Activated B cell treated with CpG ODN at 0.5 μM for 24 hours (primary cell): ENCODE results near the gene IFI35. TPM values are rescaled to one million over a fixed set of nuclear protein-coding genes. Genes with fewer than 3 reads are reported as not detected.

Source experiments
- ATAC-seq: fragments of 200-7000 bp; cut with Tn5 transposase; one replicate; pipeline ENCODE4 v1.10.0; 2021; ENCODE audit warnings: low read depth, mild to moderate bottlenecking, moderate library complexity
- CTCF ChIA-PET: fragments of 350-600 bp; sonication (Branson Sonifier 250); formaldehyde crosslinking; loops from one replicate; lab custom pipeline; 2021; ENCODE audit warnings: antibody characterized with exemption; lab: Charles Lee
- POLR2A ChIA-PET: fragments of 350-600 bp; sonication (Branson Sonifier 250); formaldehyde crosslinking; loops from one replicate; lab custom pipeline; 2021; ENCODE audit warnings: antibody characterized with exemption; lab: Charles Lee
- DNase-seq: peaks from one replicate; pipeline ENCODE4 v3.0.0; 2022
- H3K27ac Mint-ChIP-seq: one replicate; pipeline ENCODE4 v1.8.0; 2020; ENCODE audit warnings: mixed read lengths
- H3K27me3 Mint-ChIP-seq: one replicate; pipeline ENCODE4 v1.8.0; 2021; ENCODE audit warnings: mixed read lengths
- H3K36me3 Mint-ChIP-seq: one replicate; pipeline ENCODE4 v1.8.0; 2021; ENCODE audit warnings: low read depth, mixed read lengths
- H3K4me1 Mint-ChIP-seq: one replicate; pipeline ENCODE4 v1.8.0; 2021; ENCODE audit warnings: mixed read lengths
- H3K4me3 Mint-ChIP-seq: one replicate; pipeline ENCODE4 v1.8.0; 2020; ENCODE audit warnings: mild to moderate bottlenecking, mixed read lengths
- H3K9me3 Mint-ChIP-seq: one replicate; pipeline ENCODE4 v1.8.0; 2020; ENCODE audit warnings: mixed read lengths
- intact Hi-C: fragments of 100-400 bp; cut with micrococcal nuclease; formaldehyde crosslinking; loops from one replicate; pipeline ENCODE4 v1.15.1; 2024
- total RNA-seq: library from RNA; stranded (reverse); gene quantifications from 2 replicates; pipeline ENCODE4 v1.2.3, GENCODE V29; 2022
- TF ChIP-seq, protein P1 (sequence below): fragments of 200-600 bp; IDR thresholded peaks from one replicate; pipeline ENCODE4 v1.8.0; 2022; ENCODE audit warnings: antibody characterized with exemption, mild to moderate bottlenecking

IFI35 gene
- total RNA-seq, 1 donor from 2014 or later, result 50.5 TPM

DNA sequence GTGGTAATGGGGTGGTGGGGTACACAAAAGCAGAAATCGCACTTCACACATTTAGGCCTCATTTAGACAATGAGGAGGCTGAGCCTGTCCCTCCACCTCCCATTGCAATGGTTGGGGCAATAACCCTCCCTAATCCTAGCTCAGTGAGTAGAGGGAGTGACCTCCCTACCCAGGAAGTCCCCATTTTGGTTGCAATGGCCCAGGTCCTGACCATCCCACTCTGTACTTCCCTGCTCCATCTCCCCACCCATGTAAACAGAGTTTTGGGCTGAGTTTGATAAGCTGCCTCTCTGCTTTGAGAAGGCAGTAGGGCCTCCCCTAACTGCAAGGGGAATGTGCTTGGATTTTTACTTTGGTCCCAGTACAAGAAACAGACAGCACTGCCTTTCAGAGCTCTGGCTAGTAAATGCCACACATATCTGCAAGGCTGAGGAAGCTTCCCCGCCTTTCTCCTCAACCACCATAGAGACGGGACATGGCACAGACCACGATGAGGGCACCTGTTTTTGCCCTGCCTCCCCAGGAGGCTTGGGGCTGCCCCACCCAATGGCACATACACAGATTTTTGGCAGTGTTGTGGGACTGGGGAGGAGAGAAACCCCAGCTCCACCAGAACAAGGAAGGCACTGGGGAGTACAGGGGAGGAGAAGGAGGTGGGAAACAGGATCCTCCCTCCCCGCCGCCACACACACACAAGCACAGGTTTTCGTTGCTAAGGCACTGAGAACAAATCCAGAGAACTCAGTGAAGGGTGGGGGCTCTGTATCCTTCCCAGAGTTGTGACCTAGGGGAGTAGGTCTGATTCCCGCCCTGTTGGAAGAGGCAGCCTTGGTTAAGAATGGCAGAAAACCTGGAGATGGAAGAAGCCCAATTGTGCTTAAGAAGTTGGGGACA lies 8.3 kb downstream of the IFI35 start:
- Mint-ChIP-seq H3K27me3 (no peaks in the 10 kb centered on the region), H3K4me3 (no peak overlapping the region), H3K27ac (peak overlapping the region; percentile 3), H3K4me1 (peaks cover 5% of the 10 kb centered on the region), H3K9me3 (no peaks in the 10 kb centered on the region), H3K36me3 (peaks cover 52% of the 10 kb centered on the region)
- ATAC-seq (no peak), DNase-seq (no peak)
- ChIA-PET CTCF (no interaction called here), POLR2A (interaction anchor here (0.6 to 0.8 kb wide), 3 partner anchors 14 to 184 kb away, joined by 5 to 7 read pairs (median 5); partner anchors contain the start of gene RPL27)
- intact Hi-C loops, result no loop called here
- TF ChIP-seq, protein P1, sequence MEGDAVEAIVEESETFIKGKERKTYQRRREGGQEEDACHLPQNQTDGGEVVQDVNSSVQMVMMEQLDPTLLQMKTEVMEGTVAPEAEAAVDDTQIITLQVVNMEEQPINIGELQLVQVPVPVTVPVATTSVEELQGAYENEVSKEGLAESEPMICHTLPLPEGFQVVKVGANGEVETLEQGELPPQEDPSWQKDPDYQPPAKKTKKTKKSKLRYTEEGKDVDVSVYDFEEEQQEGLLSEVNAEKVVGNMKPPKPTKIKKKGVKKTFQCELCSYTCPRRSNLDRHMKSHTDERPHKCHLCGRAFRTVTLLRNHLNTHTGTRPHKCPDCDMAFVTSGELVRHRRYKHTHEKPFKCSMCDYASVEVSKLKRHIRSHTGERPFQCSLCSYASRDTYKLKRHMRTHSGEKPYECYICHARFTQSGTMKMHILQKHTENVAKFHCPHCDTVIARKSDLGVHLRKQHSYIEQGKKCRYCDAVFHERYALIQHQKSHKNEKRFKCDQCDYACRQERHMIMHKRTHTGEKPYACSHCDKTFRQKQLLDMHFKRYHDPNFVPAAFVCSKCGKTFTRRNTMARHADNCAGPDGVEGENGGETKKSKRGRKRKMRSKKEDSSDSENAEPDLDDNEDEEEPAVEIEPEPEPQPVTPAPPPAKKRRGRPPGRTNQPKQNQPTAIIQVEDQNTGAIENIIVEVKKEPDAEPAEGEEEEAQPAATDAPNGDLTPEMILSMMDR, result no peak

DNA sequence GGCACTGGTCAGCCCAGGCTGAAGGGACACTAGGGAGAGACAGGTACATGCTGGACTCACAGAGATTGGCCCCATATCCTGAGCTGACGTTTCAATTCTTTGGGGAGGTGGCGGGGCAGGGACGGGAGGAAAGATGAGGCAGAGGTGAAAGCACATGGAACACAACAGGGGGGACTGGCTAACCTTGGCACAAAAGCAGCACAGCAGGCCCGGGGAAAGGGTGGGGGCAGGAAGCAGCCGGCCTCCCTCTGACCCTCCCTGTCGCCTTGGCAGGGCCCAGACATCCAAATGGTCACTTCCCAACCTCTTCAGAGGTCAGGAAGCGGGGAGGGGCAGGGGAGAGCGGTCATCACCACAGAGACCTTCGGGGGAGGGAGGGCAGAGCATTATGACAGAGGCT lies 9.0 kb downstream of the IFI35 start:
- TF ChIP-seq, protein P1, result no peak
- H3K27me3 Mint-ChIP-seq, result no peaks in the 10 kb centered on the region
- peaks cover 1% of the 10 kb centered on the region for H3K4me1 Mint-ChIP-seq
- ChIA-PET POLR2A (interaction anchor here (0.6 kb wide), 1 partner anchor 183 kb away, joined by 5 read pairs; no protein-coding TSS in a partner anchor), CTCF (no interaction called here)
- intact Hi-C loops, result no loop called here
- peaks cover 51% of the 10 kb centered on the region for H3K36me3 Mint-ChIP-seq
- no peaks in the 10 kb centered on the region for H3K9me3 Mint-ChIP-seq
- H3K4me3 Mint-ChIP-seq, result no peak overlapping the region
- no peak for DNase-seq
- H3K27ac Mint-ChIP-seq, result peak overlapping the region; percentile 1
- no peak for ATAC-seq

DNA sequence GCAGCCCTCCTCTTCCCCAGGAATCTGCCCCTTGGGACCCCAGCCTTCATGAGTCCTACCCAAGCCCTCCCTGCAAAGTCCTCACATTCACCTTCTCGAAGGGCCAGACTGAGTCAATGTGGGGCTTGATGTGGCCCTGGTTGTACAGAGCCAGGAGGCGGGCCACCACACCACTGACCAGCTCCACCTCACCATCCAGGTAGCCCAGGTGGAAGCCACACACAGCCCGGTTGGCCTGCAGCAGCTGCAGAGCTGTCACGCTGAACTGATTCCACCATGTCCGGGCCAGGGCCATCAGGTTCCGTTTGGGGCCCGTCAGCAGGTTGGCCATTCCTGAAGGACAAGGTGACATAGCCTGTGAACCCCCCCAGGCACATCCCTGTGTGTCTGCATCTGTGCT lies 9.6 kb downstream of the IFI35 start:
- Mint-ChIP-seq H3K36me3 (peaks cover 49% of the 10 kb centered on the region), H3K4me1 (peaks cover 5% of the 10 kb centered on the region), H3K27me3 (no peaks in the 10 kb centered on the region), H3K27ac (no peak overlapping the region), H3K4me3 (no peak overlapping the region), H3K9me3 (no peaks in the 10 kb centered on the region)
- TF ChIP-seq, protein P1, result no peak
- CTCF ChIA-PET, result no interaction called here
- intact Hi-C loops, result no loop called here
- DNase-seq, result no peak
- POLR2A ChIA-PET, result no interaction called here
- ATAC-seq, result no peak

DNA sequence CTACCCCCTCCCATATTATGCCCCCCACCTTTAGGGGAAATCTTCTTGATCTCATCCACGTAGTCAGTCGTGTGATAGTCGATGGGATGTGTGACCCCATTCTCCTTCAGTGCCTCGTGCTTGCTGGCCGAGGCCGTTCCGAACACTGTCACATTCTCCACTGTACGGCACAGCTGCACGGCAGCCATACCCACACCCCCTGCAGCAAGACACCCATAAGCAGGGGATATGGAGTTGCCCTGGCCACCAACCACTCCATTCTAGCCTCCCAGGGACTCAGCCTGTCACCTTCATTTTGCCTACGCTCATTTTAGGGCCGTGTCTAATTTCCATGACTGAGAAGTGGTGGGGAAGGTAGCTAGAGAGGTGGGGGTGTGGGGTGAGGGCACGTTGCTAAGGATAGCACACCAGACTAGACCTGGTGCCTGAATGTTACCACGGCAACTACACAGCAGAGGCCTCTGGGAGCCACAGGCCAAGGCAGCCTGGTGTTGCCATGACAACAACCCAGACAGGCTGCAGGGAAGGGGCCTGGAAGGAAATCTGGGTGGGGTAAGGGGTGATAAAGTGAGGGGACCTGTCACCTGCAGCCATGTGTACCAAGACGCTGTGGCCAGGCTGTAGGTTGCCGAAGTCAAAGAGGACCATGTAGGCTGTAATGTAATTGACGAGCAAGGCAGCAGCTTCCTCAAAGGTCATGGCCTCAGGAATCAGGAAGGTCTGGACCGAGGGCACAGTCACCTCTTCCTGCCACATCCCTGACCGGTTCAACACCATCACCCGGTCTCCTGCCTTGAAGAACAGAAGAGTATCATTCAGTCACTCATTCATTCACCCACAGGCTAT lies 11.6 kb downstream of the IFI35 start:
- TF ChIP-seq, protein P1, result no peak
- no peak for DNase-seq
- no peak for ATAC-seq
- no peaks in the 10 kb centered on the region for H3K27me3 Mint-ChIP-seq
- H3K4me3 Mint-ChIP-seq, result no peak overlapping the region
- peaks cover 38% of the 10 kb centered on the region for H3K36me3 Mint-ChIP-seq
- ChIA-PET CTCF (no interaction called here), POLR2A (interaction anchor here (0.5 to 0.6 kb wide), 2 partner anchors 10 to 296 kb away, joined by 3 to 4 read pairs; no protein-coding TSS in a partner anchor)
- peaks cover 8% of the 10 kb centered on the region for H3K4me1 Mint-ChIP-seq
- H3K9me3 Mint-ChIP-seq, result no peaks in the 10 kb centered on the region
- peak overlapping the region; percentile 3 for H3K27ac Mint-ChIP-seq
- intact Hi-C loops, result no loop called here
